K562 (cell line): ENCODE measurements around the gene TMEM79. TPM values are rescaled to one million over a fixed set of nuclear protein-coding genes. Genes with fewer than 3 reads are reported as not detected.

Source experiments
- CXXC5 ChIP-seq: fragments of 250-450 bp; sonication (Bioruptor Pico); IDR thresholded peaks from 2 replicates; pipeline ENCODE4 v1.8.0; 2022; ENCODE audit warnings: inconsistent platforms, mild to moderate bottlenecking, moderate library complexity
- DACH1 ChIP-seq: fragments of 450-650 bp; IDR thresholded peaks from 2 replicates; pipeline ENCODE4 v1.6.1; 2018; ENCODE audit not compliant: partially characterized antibody
- EP400 ChIP-seq: fragments of 450-650 bp; IDR thresholded peaks from 2 replicates; pipeline ENCODE4 v1.6.1; 2017; ENCODE audit warnings: antibody characterized with exemption, mild to moderate bottlenecking, moderate library complexity
- FOSL1 ChIP-seq: fragments of 200-800 bp; sonication (Bioruptor generic); conservative IDR thresholded peaks from 2 replicates; pipeline ENCODE4 v1.6.1; 2016; ENCODE audit warnings: missing genetic modification characterization, missing compliant biosample characterization
- KDM5B ChIP-seq: fragments of 200-600 bp; sonication (generic); IDR thresholded peaks from 2 replicates; pipeline ENCODE4 v1.6.1; 2012; ENCODE audit warnings: low read depth, mild to moderate bottlenecking, moderate library complexity, low read length, control low read depth, inconsistent platforms; ENCODE audit not compliant: insufficient replicate concordance
- MAZ ChIP-seq, 2 experiments: fragments of 450-650 bp in 1 of 2; sonication (generic) in 1 of 2; formaldehyde crosslinking; IDR thresholded peaks in 1 of 2; conservative IDR thresholded peaks in 1 of 2; 2 replicates each; pipeline versions ENCODE4 v1.4.0 to v1.5.0; 2020; ENCODE audit warnings: mild to moderate bottlenecking in 1 of 2, missing genetic modification reagents in 1 of 2
- PHF8 ChIP-seq: fragments of 200-600 bp; sonication (generic); IDR thresholded peaks from 2 replicates; pipeline ENCODE4 v1.6.1; 2012; ENCODE audit warnings: mixed run types, mild to moderate bottlenecking, inconsistent platforms, low read length, moderate library complexity, borderline replicate concordance
- RBFOX2 ChIP-seq: fragments of 200-400 bp; formaldehyde crosslinking; IDR thresholded peaks from 2 replicates; pipeline ENCODE4 v1.6.1; 2017; ENCODE audit warnings: low read depth, mild to moderate bottlenecking, low read length, moderate library complexity
- STAT6 ChIP-seq: sonication (generic); formaldehyde crosslinking; IDR thresholded peaks from 2 replicates; pipeline ENCODE4 v1.8.1; 2023; ENCODE audit warnings: mild to moderate bottlenecking, missing genetic modification reagents
- TBP ChIP-seq: optimal IDR thresholded peaks from 2 replicates; pipeline ENCODE3; 2011; ENCODE audit warnings: low read depth, low read length, improper control_type of control experiment
- ZNF395 ChIP-seq: fragments of 200-800 bp; sonication (Bioruptor generic); IDR thresholded peaks from 2 replicates; pipeline ENCODE4 v1.6.1; 2017; ENCODE audit warnings: missing genetic modification characterization, missing compliant biosample characterization
- polyA plus RNA-seq, 8 experiments: library from polyadenylated mRNA; depleted of rRNA in 4 of 8; stranded (reverse) in 5 of 8; unstranded in 3 of 8; fragments of >200 nt; fragmentation: Nextera tagmentation in 2 of 8; fragmentation: Illumina TruSeq in 1 of 8; extraction: Ambion mirVana in 2 of 8; extraction: Trizol in 1 of 8; gene quantifications; 2 replicates each; pipeline versions ENCODE4 v1.2.1 to v1.2.3, GENCODE V29; 2011 to 2014; ENCODE audit warnings: inconsistent platforms in 1 of 8, missing spikeins in 1 of 8
- total RNA-seq, 7 experiments: library from RNA; depleted of rRNA in 6 of 7; stranded (reverse); fragments of >200 nt in 6 of 7; fragmentation: Illumina TruSeq in 2 of 7; extraction: Trizol in 2 of 7; gene quantifications; 2 replicates each; pipeline versions ENCODE4 v1.2.1 to v1.2.3, GENCODE V29; 2011 to 2021; ENCODE audit warnings: low replicate concordance in 1 of 7

The TMEM79 gene
- total and polyA plus RNA-seq, 9 of the 15 experiments (the other 6 are each of a cell fraction or from before 2014, with no cell fraction given) = 0.69 to 6.8 (median 4.0) TPM

DNA sequence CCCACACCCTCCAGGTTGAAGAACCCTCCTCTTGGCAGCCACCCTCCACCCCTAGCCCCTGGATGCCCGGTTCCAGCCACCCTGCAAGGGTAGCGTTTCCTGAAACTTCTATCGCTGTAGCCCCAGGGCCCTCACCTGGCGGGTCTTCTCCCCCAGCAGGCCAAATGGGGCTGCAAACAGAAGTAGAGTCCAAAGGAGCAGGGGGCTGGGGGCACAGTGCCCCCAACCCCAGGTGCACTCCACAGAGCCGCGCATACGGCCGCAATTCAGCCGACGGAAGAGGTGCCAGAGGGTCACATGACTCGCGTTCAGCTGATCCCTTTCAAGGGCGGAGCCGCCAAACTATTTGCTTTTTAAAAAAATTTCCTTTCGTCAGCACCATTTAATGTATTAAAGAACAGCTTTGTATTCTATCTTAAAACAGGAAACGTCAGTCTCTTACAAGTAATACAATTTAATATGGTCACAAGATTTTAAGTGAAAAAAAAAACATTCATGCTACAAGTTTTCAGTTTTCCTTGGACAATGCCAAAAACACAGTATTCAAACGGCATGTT lies 11.3 kb downstream of the TMEM79 start, which contains the start of gene GLMP (continued):
- peak; percentile 45; the same call in 1 of the 2 replicates for TF ChIP-seq ZNF395
- 0 out of 2 replicates have a peak, but pooled peaks have one; percentile 24 for TF ChIP-seq EP400
- TF ChIP-seq TBP = peak; percentile 32
- TF ChIP-seq FOSL1 (tag) = 0 out of 2 replicates have a peak, but pooled peaks have one; percentile 19
- no peak for TF ChIP-seq STAT6
- peak; percentile 75; the same call in 1 of the 2 replicates for TF ChIP-seq PHF8
- peak; percentile 59 for TF ChIP-seq RBFOX2
- TF ChIP-seq DACH1 = peak; percentile 74
- TF ChIP-seq CXXC5 (CRISPR knock-in tag) = peak; percentile 69
- peak; percentile 50 for TF ChIP-seq KDM5B
- TF ChIP-seq MAZ (CRISPR knock-in tag; conservative IDR thresholded peaks at IDR 0.05 in 1 of 2, IDR thresholded peaks at IDR 0.05 in 1 of 2) = peak in 1 of 2 experiments; percentile 31; a peak in 1 of 4 replicates
